GM11168 (cell line): ENCODE results near the gene LDAF1.

Experiments
- in situ Hi-C: fragments of 300-500 bp; cut with MboI; formaldehyde crosslinking; loops from one replicate; pipeline ENCODE4 v1.12.0; 2022; ENCODE audit warnings: low sequenced_read_pairs; ENCODE audit not compliant: unreplicated experiment

LDAF1 gene

DNA sequence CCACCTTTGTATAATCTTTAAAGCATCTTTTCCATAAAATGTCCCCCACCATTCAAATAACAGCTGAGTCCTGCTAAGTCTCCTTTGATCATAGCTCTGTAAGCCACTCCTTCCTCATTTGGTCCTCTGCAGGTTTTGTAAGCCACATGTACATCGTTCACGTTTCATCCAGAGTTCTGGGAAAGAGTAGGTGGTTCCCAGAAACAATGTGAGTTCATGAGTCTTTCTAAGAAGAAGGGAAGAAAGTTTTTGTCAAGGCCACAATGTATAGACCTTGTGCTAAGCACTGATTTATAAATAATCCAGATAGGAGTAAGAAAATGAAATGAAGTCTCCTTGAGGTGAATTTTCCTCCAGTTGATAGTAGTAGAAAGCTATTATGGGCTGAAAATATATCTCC, 66.3 kb downstream of the LDAF1 start:
- in situ Hi-C loops = no loop called here

DNA sequence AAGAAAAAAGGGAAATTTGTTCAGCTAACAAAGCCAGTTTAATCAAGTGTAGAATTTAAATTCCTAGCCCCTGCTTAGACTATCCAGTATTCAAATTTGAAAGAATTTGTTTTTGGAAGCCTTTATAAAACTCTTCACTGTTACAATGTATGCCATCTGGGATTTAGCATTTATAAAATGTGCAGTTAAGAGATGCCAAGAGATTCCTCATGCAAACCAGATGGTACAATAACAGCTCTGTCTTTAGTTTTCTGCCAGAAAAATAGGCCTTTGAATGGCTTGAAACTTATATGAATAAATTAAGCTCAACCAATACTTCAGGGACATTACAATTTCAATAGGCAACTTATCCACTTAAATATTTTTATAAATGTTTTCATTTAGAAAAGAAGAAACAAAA, 68.3 kb downstream of the LDAF1 start:
- in situ Hi-C loops = no loop called here

DNA sequence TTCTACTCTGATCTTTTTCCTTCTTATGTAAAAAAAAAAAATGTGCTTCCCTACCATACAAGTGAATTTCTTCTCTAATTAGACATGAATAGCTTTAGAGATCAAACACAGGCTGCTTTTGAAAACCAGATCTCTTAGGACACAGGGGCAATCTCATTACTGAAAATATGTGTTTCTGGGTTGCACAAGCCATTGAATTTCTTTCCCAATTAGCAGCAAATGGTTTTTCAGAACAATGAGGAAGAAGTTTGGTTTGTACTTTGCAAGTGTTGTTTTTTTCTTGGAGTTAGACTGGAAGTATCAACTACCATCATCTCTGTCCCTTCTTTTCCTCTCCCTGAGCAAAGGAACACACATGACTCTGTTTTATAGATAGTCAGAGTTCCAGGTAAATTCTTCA, 69.4 kb downstream of the LDAF1 start:
- in situ Hi-C loops = no loop called here

DNA sequence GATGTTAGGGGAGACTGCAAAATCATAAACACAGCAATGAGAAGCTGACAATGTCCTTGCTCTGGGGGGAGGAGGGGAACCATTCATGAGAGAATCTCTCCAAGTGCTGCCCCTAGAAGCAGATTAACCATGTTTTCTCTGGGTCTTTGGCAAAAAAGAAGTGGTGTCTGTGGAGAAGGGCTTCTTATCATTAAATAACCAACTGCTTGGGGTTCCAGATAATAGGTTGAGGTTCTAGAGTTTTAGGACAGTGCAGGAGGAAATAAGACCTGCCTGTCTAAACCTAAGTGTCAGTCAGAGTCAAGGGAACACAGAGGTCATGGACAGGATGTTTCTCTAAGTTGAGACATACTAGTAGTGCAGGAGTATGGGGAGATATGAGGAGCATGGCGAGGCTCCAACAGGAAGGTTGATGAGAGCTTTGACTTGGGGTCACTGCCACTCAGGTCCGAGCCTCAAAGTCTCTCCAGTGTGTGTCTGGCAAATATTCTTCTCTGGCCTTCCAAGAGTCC, 69.9 kb downstream of the LDAF1 start:
- in situ Hi-C loops = no loop called here
